CD14-positive monocyte (primary cell): Measurements from ENCODE around the gene PITPNM1. TPM values are rescaled to one million over a fixed set of nuclear protein-coding genes. Genes with fewer than 3 reads are reported as not detected.

Experiments used
- DNase-seq, 3 donors: peaks; one replicate each; pipeline ENCODE4 v3.0.0-alpha.2; 2011 to 2022
- H2AFZ ChIP-seq: 2 replicates; pipeline ENCODE4 v1.6.0; 2012; ENCODE audit warnings: mild to moderate bottlenecking, low read depth, low read length, inconsistent platforms; ENCODE audit not compliant: insufficient read depth, poor library complexity, severe bottlenecking
- H3K27ac ChIP-seq, 2 donors: 1 replicate in 1 of 2; 2 replicates in 1 of 2; pipeline ENCODE4 v1.5.1; 2012 to 2013; ENCODE audit warnings: low read length in 2 of 2, control low read depth in 1 of 2, inconsistent platforms in 1 of 2, low read depth in 1 of 2, mild to moderate bottlenecking in 1 of 2
- H3K27me3 ChIP-seq, 2 donors: one replicate each; pipeline versions ENCODE4 v1.6.0 to v1.6.1; 2011 to 2013; ENCODE audit warnings: low read length in 2 of 2; ENCODE audit not compliant: control insufficient read depth in 2 of 2, insufficient read depth in 2 of 2
- H3K36me3 ChIP-seq, 2 donors: replicated peaks in 1 of 2; 1 replicate in 1 of 2; 2 replicates in 1 of 2; pipeline versions ENCODE4 v1.5.1 to v1.6.1; 2012 to 2013; ENCODE audit warnings: low read length in 2 of 2, control low read depth in 1 of 2, inconsistent platforms in 1 of 2, mild to moderate bottlenecking in 1 of 2; ENCODE audit not compliant: insufficient read depth in 2 of 2, control insufficient read depth in 1 of 2
- H3K4me1 ChIP-seq, 2 donors: 1 replicate in 1 of 2; 2 replicates in 1 of 2; pipeline versions ENCODE4 v1.5.1 to v1.6.1; 2012 to 2013; ENCODE audit warnings: low read length in 2 of 2, control low read depth in 1 of 2, inconsistent platforms in 1 of 2, mild to moderate bottlenecking in 1 of 2, moderate library complexity in 1 of 2; ENCODE audit not compliant: insufficient read depth in 2 of 2, control insufficient read depth in 1 of 2
- H3K4me2 ChIP-seq: replicated peaks from 2 replicates; pipeline ENCODE3; 2012; ENCODE audit warnings: low read length, moderate library complexity, mild to moderate bottlenecking; ENCODE audit not compliant: poor library complexity, severe bottlenecking; ENCODE audit errors: extremely low read depth
- H3K4me3 ChIP-seq, 3 experiments: fragments of 200-600 bp in 1 of 3; sonication (generic) in 1 of 3; replicated peaks in 1 of 3; 1 replicate in 2 of 3; 2 replicates in 1 of 3; pipeline ENCODE4 v1.5.1; 2011 to 2013; ENCODE audit warnings: low read length in 3 of 3, mild to moderate bottlenecking in 3 of 3, control low read depth in 2 of 3, low read depth in 2 of 3, inconsistent platforms in 1 of 3, moderate library complexity in 1 of 3
- H3K79me2 ChIP-seq: 2 replicates; pipeline ENCODE4 v1.6.0; 2012; ENCODE audit warnings: mild to moderate bottlenecking, control low read depth, inconsistent platforms, low read length, moderate library complexity; ENCODE audit not compliant: insufficient read depth
- H3K9ac ChIP-seq: 2 replicates; pipeline ENCODE4 v1.6.0; 2017; ENCODE audit warnings: low read length, mild to moderate bottlenecking; ENCODE audit not compliant: insufficient read depth, poor library complexity, severe bottlenecking
- H3K9me3 ChIP-seq, 2 donors: replicated peaks in 1 of 2; 1 replicate in 1 of 2; 2 replicates in 1 of 2; pipeline versions ENCODE4 v1.5.1 to v1.6.1; 2012 to 2013; ENCODE audit warnings: low read length in 2 of 2, control low read depth in 1 of 2; ENCODE audit not compliant: control insufficient read depth in 1 of 2, insufficient read depth in 1 of 2
- H4K20me1 ChIP-seq: 2 replicates; pipeline ENCODE4 v1.6.0; 2012; ENCODE audit warnings: mild to moderate bottlenecking, low read length, control low read depth, moderate library complexity; ENCODE audit not compliant: insufficient read depth
- H3K27ac Mint-ChIP-seq, 7 donors: one replicate each; pipeline ENCODE4 v1.8.0; 2020; ENCODE audit warnings: mild to moderate bottlenecking in 7 of 7, mixed read lengths in 7 of 7, moderate library complexity in 6 of 7, inconsistent platforms in 2 of 7
- H3K27me3 Mint-ChIP-seq, 3 donors: one replicate each; pipeline ENCODE4 v1.8.0; 2021 to 2022; ENCODE audit warnings: low read depth in 3 of 3, mild to moderate bottlenecking in 3 of 3, mixed read lengths in 3 of 3, moderate library complexity in 3 of 3, inconsistent platforms in 1 of 3
- H3K36me3 Mint-ChIP-seq, 2 donors: one replicate each; pipeline ENCODE4 v1.8.0; 2020; ENCODE audit warnings: mixed read lengths in 2 of 2, inconsistent platforms in 1 of 2, mild to moderate bottlenecking in 1 of 2
- H3K4me1 Mint-ChIP-seq: one replicate; pipeline ENCODE4 v1.8.0; 2020; ENCODE audit warnings: mild to moderate bottlenecking, mixed read lengths
- H3K4me3 Mint-ChIP-seq, 2 donors: one replicate each; pipeline ENCODE4 v1.8.0; 2020; ENCODE audit warnings: mild to moderate bottlenecking in 2 of 2, mixed read lengths in 2 of 2, moderate library complexity in 1 of 2
- H3K9me3 Mint-ChIP-seq, 7 donors: one replicate each; pipeline ENCODE4 v1.8.0; 2020 to 2022; ENCODE audit warnings: mixed read lengths in 7 of 7, mild to moderate bottlenecking in 6 of 7, moderate library complexity in 6 of 7, inconsistent platforms in 2 of 7
- WGBS: methylation state at CpG from one replicate; pipeline ENCODE4 v1.1.5; 2013; ENCODE audit warnings: missing lambda C conversion rate; ENCODE audit not compliant: insufficient coverage; 5-methylcytosine and 5-hydroxymethylcytosine counted together
- intact Hi-C, 2 donors: fragments of 100-400 bp; cut with micrococcal nuclease; formaldehyde crosslinking; loops; one replicate each; pipeline versions ENCODE4 v1.15.0 to v1.15.1; 2023
- polyA plus RNA-seq, 3 donors: library from polyadenylated mRNA; depleted of rRNA in 1 of 3; unstranded in 2 of 3; stranded (reverse) in 1 of 3; fragments of 300-500 nt in 2 of 3; fragments of >200 nt in 1 of 3; fragmentation: Illumina TruSeq in 2 of 3; gene quantifications; 1 replicate in 2 of 3; 2 replicates in 1 of 3; pipeline ENCODE4 v1.2.3, GENCODE V29; 2012 to 2021
- TF ChIP-seq, protein P1 (sequence below): fragments of 200-600 bp; IDR thresholded peaks from one replicate; pipeline ENCODE4 v1.8.0; 2022; ENCODE audit warnings: antibody characterized with exemption, mild to moderate bottlenecking

The PITPNM1 gene
- polyA plus RNA-seq, 3 donors: 11.7 to 122 (median 22.2) TPM

DNA sequence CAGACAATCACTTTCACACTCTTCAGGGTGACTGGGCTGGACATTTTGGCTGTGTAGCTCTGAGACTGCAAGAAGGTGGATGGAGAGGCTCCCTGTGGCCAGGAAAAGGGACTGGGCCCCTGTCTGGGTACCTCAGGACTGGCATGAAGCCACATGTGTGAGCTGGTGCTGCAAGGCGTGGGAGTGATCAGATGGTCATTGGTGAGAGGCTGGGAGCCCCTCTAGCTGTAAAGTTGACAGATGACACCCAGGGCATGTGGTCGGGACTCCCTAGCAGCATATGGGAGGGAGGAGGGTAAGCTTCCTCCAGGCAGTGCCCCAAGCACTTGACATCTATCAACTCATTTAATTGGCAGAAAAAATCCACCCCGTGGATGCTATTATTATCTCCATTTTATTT, 37.0 kb upstream of the PITPNM1 start:
- WGBS: no CpG with 5 or more reads among the region's 3 CpGs
- no peaks in the 10 kb centered on the region for H3K79me2 ChIP-seq
- Mint-ChIP-seq H3K4me1 (no peaks in the 10 kb centered on the region), H3K27me3 (peaks cover 6 to 10% (median 9%) of the 10 kb centered on the region in 3 donors), H3K36me3 (no peaks in the 10 kb centered on the region), H3K9me3 (peaks cover 0 to 2% (median 0%) of the 10 kb centered on the region in 7 donors), H3K27ac (no peak overlapping the region), H3K4me3 (no peak overlapping the region)
- no peaks in the 10 kb centered on the region for H3K27me3 ChIP-seq
- intact Hi-C loops: loop anchor here in 1 of 2 donors (10.0 kb wide), 1 partner anchor 143 kb away; no protein-coding TSS in a partner anchor
- TF ChIP-seq, protein P1, sequence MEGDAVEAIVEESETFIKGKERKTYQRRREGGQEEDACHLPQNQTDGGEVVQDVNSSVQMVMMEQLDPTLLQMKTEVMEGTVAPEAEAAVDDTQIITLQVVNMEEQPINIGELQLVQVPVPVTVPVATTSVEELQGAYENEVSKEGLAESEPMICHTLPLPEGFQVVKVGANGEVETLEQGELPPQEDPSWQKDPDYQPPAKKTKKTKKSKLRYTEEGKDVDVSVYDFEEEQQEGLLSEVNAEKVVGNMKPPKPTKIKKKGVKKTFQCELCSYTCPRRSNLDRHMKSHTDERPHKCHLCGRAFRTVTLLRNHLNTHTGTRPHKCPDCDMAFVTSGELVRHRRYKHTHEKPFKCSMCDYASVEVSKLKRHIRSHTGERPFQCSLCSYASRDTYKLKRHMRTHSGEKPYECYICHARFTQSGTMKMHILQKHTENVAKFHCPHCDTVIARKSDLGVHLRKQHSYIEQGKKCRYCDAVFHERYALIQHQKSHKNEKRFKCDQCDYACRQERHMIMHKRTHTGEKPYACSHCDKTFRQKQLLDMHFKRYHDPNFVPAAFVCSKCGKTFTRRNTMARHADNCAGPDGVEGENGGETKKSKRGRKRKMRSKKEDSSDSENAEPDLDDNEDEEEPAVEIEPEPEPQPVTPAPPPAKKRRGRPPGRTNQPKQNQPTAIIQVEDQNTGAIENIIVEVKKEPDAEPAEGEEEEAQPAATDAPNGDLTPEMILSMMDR: no peak
- H3K27ac ChIP-seq: no peak overlapping the region
- H3K9ac ChIP-seq: no peak overlapping the region
- no peaks in the 10 kb centered on the region for H3K4me1 ChIP-seq
- no peaks in the 10 kb centered on the region for H4K20me1 ChIP-seq
- no peak overlapping the region for H3K4me2 ChIP-seq
- H3K4me3 ChIP-seq: no peak overlapping the region
- H3K36me3 ChIP-seq: no peaks in the 10 kb centered on the region
- no peaks in the 10 kb centered on the region for H3K9me3 ChIP-seq
- H2AFZ ChIP-seq: no peak overlapping the region
- no peak for DNase-seq

DNA sequence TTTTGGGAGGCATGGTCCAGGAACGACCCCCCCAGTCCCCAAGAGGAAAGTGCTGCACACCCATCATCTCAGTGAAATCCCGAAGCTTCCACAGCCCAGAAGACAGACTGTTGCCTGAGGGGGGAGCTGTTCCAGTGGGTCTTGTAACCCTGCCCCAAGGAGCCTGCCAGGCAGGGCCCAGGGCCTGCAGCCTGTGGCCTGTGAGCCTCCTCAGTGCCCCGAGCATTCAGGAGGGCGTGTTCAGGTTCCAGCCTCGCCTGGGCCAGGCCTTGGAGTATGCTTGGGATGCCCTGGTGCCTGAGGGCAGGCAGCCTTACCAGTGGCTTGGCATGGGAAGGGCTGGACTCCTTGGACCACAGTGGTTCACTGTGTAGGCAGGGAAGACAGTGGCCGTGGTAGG, 36.0 kb upstream of the PITPNM1 start:
- Histone ChIP-seq H3K9me3 (no peaks in the 10 kb centered on the region), H3K36me3 (no peaks in the 10 kb centered on the region), H3K79me2 (no peaks in the 10 kb centered on the region), H3K9ac (no peak overlapping the region), H3K4me1 (no peaks in the 10 kb centered on the region), H3K4me2 (no peak overlapping the region), H4K20me1 (no peaks in the 10 kb centered on the region), H3K4me3 (no peak overlapping the region), H3K27me3 (no peaks in the 10 kb centered on the region), H2AFZ (no peak overlapping the region), H3K27ac (no peak overlapping the region)
- Mint-ChIP-seq H3K4me1 (no peaks in the 10 kb centered on the region), H3K4me3 (no peak overlapping the region), H3K36me3 (no peaks in the 10 kb centered on the region), H3K27ac (no peak overlapping the region), H3K27me3 (peaks cover 6 to 9% (median 8%) of the 10 kb centered on the region in 3 donors), H3K9me3 (peaks cover 0 to 5% (median 4%) of the 10 kb centered on the region in 7 donors)
- DNase-seq: no peak
- WGBS: 95% methylated on average over 4 of the region's 6 CpGs
- intact Hi-C loops: loop anchor here in 1 of 2 donors (10.0 kb wide), 1 partner anchor 144 kb away; no protein-coding TSS in a partner anchor
- TF ChIP-seq, protein P1: no peak
